Ishikawa (cell line): ENCODE data around the gene SLC6A16.

Source experiments
- CEBPB ChIP-seq: IDR thresholded peaks from 2 replicates; pipeline ENCODE4 v1.6.1; 2012
- CREB1 ChIP-seq: IDR thresholded peaks from 2 replicates; pipeline ENCODE4 v1.6.1; 2012; ENCODE audit warnings: low read depth
- EGR1 ChIP-seq: IDR thresholded peaks from 2 replicates; pipeline ENCODE4 v1.6.1; 2012
- EP300 ChIP-seq: IDR thresholded peaks from 2 replicates; pipeline ENCODE4 v1.6.1; 2012; ENCODE audit warnings: borderline replicate concordance
- FOXM1 ChIP-seq: IDR thresholded peaks from 2 replicates; pipeline ENCODE4 v1.6.1; 2012; ENCODE audit warnings: low read depth, borderline replicate concordance
- NFIC ChIP-seq: IDR thresholded peaks from 2 replicates; pipeline ENCODE4 v1.6.1; 2012
- RAD21 ChIP-seq: IDR thresholded peaks from 2 replicates; pipeline ENCODE4 v1.6.1; 2012; ENCODE audit warnings: low read depth
- TAF1 ChIP-seq: IDR thresholded peaks from 2 replicates; pipeline ENCODE4 v1.6.1; 2012; ENCODE audit warnings: low read depth, mild to moderate bottlenecking
- TCF12 ChIP-seq: IDR thresholded peaks from 2 replicates; pipeline ENCODE4 v1.6.1; 2012; ENCODE audit warnings: low read depth
- TEAD4 ChIP-seq: IDR thresholded peaks from 2 replicates; pipeline ENCODE4 v1.6.1; 2012
- USF1 ChIP-seq: IDR thresholded peaks from 2 replicates; pipeline ENCODE4 v1.6.1; 2012
- YY1 ChIP-seq: IDR thresholded peaks from 2 replicates; pipeline ENCODE4 v1.6.1; 2012; ENCODE audit warnings: low read depth
- ZBTB7A ChIP-seq: IDR thresholded peaks from 2 replicates; pipeline ENCODE4 v1.6.1; 2012; ENCODE audit warnings: low read depth
- TF ChIP-seq, protein P1 (sequence below): IDR thresholded peaks from 2 replicates; pipeline ENCODE4 v1.6.1; 2012; ENCODE audit warnings: low read depth, mild to moderate bottlenecking
- TF ChIP-seq, protein P2 (sequence below): IDR thresholded peaks from 2 replicates; pipeline ENCODE4 v1.6.1; 2012

Gene SLC6A16

DNA sequence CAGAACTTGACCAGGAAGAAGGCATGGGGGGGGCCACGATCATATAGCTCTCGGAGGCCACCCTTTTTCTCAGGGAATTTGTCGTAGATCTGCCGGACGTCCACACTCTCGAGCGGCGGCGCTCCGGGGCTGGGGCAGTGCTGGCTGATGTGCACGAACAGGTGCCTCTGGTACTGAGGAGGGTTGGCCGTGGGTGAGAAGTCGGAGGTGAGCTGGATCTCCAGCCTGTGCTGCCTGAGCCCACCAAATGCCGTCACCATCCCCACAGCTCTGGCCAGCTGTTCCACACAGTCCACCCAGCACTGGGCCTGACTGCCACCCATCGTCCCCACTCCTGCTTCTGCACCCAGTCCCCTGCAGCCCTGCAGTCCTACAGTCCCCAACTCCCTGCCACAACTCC, 22.2 kb upstream of the SLC6A16 start:
- no peak for TF ChIP-seq TCF12
- no peak for TF ChIP-seq USF1
- TF ChIP-seq RAD21 = no peak
- TF ChIP-seq FOXM1 = no peak
- no peak for TF ChIP-seq CREB1
- TF ChIP-seq TAF1 = no peak
- TF ChIP-seq, protein P1, sequence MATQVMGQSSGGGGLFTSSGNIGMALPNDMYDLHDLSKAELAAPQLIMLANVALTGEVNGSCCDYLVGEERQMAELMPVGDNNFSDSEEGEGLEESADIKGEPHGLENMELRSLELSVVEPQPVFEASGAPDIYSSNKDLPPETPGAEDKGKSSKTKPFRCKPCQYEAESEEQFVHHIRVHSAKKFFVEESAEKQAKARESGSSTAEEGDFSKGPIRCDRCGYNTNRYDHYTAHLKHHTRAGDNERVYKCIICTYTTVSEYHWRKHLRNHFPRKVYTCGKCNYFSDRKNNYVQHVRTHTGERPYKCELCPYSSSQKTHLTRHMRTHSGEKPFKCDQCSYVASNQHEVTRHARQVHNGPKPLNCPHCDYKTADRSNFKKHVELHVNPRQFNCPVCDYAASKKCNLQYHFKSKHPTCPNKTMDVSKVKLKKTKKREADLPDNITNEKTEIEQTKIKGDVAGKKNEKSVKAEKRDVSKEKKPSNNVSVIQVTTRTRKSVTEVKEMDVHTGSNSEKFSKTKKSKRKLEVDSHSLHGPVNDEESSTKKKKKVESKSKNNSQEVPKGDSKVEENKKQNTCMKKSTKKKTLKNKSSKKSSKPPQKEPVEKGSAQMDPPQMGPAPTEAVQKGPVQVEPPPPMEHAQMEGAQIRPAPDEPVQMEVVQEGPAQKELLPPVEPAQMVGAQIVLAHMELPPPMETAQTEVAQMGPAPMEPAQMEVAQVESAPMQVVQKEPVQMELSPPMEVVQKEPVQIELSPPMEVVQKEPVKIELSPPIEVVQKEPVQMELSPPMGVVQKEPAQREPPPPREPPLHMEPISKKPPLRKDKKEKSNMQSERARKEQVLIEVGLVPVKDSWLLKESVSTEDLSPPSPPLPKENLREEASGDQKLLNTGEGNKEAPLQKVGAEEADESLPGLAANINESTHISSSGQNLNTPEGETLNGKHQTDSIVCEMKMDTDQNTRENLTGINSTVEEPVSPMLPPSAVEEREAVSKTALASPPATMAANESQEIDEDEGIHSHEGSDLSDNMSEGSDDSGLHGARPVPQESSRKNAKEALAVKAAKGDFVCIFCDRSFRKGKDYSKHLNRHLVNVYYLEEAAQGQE = no peak
- TF ChIP-seq EP300 = no peak
- TF ChIP-seq CEBPB = no peak
- no peak for TF ChIP-seq NFIC
- no peak for TF ChIP-seq TEAD4
- no peak for TF ChIP-seq YY1

GRCh38 chr19:49344505-49345423, 19.8 kb upstream of the SLC6A16 start:
- TF ChIP-seq FOXM1 = no peak
- no peak for TF ChIP-seq EGR1
- TF ChIP-seq TAF1 = no peak
- TF ChIP-seq TCF12 = no peak
- no peak for TF ChIP-seq CREB1
- TF ChIP-seq RAD21 = no peak
- TF ChIP-seq, protein P1 = no peak
- no peak for TF ChIP-seq USF1
- TF ChIP-seq EP300 = no peak
- no peak for TF ChIP-seq YY1
- no peak for TF ChIP-seq NFIC
- TF ChIP-seq TEAD4 = no peak
- no peak for TF ChIP-seq ZBTB7A
- TF ChIP-seq CEBPB = no peak
- TF ChIP-seq, protein P2, sequence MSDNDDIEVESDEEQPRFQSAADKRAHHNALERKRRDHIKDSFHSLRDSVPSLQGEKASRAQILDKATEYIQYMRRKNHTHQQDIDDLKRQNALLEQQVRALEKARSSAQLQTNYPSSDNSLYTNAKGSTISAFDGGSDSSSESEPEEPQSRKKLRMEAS = no peak

DNA sequence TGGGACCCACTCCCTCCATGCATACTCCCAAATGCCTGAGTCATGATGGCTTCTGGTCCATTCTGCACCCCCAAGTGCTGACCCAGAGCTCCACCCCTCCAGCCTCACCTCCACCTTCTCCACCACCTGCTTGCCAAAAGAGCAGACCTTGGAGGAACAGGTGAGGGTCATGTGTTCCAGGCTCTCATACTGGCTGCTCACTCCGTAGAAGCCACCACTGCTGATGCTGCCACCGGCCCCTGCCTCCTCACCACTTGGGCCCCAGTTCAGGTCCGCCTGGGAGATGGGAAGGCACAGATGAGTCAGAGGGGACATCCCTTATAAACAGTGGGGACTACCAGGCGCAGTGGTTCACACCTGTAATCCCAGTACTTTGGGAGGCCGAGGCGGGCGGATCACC, 18.1 kb upstream of the SLC6A16 start:
- no peak for TF ChIP-seq YY1
- no peak for TF ChIP-seq CEBPB
- TF ChIP-seq EGR1 = no peak
- TF ChIP-seq, protein P2 = no peak
- TF ChIP-seq, protein P1 = no peak
- TF ChIP-seq NFIC = no peak
- no peak for TF ChIP-seq TCF12
- no peak for TF ChIP-seq FOXM1
- no peak for TF ChIP-seq ZBTB7A
- no peak for TF ChIP-seq USF1
- TF ChIP-seq EP300 = no peak
- TF ChIP-seq CREB1 = no peak
- no peak for TF ChIP-seq RAD21
- TF ChIP-seq TAF1 = no peak
- no peak for TF ChIP-seq TEAD4
